GM18507 (cell line): Measurements from ENCODE around the gene S1PR3.
A peak's percentile ranks its signal among the peaks of the same experiment; 100 is the strongest.

Source experiments
- DNase-seq: peaks from one replicate; pipeline ENCODE4 v3.0.0; 2011; ENCODE audit warnings: low read depth; ENCODE audit not compliant: insufficient read length; ENCODE audit errors: extremely low spot score
- FAIRE-seq: peaks from 2 replicates; lab custom pipeline; 2011; peaks lifted over from hg19 to GRCh38; lab: Jason Lieb, UNC

The S1PR3 gene

DNA sequence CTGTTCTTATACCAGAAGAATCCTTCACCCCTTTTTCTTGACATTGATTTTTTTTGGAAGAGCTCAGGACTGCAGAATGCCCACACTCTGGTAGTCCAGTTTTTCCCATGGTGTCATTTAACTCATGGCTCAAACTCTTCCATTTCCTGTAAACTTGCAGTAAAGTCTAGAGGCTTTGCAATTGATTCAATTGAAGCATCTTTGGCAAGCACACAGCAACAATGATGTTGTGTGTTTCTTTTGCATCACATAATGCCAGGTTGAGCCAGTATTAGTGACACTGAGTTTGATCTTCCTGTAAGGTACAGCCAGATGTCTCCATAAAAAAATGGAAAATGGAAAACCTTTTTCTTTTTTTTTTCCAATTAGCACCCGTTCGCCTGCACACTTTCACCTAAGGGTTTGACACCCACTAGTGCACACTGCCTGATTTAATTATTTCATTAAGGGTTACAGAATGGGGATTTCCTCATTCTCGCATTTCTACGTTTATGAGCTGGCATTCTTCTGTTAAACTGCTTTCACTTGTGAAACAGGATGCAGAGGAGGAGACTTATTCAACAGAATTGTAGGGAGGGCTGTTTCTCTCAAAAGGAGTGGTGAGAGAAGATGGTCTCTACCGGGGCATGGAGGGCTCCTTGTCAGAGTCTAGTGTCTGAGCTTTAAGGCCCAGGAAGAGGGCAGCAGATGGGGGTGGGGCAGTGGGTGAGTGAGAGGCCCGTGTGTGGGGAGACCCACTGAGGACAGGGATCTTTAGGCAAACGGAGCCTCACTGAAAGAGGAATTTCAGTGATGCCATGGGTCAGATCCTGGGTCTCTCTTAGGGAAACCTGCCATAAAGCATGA lies 2.2 kb upstream of the S1PR3 start:
- no peak for DNase-seq
- FAIRE-seq, result no peak

DNA sequence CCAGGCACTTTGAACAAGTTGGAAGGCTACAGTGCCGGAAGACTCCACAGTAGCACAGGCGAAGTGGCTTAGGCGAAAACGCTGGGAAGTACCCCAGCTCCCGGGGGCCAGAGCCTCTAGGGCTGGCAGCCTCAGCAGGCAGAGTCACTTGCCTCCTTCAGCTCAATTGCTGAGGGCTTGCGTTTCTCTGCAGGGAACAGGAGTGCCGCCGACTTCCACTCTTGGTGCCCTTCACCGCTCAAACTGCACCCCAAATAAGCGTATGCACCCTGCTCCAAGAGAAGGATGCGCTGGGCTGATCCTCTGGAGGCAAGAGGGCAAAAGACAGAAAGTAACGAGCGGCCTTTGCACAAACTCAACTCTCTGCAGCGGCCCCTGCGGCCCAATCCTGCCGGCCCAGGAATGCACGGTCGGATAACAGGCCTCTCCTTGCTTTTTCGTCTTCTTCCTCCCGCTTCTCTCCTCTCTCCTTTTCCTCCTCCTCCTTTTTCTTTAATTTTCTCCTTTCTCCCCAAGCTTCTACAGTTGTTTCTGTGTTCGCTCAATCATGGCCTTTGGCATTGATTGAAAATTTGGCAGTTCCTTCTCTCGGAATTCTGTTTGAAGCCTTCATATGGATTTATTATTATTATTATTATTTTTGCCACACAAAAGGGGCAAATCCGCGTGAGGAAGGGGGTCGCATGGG lies 1.1 kb upstream of the S1PR3 start:
- no peak for FAIRE-seq
- DNase-seq, result no peak

DNA sequence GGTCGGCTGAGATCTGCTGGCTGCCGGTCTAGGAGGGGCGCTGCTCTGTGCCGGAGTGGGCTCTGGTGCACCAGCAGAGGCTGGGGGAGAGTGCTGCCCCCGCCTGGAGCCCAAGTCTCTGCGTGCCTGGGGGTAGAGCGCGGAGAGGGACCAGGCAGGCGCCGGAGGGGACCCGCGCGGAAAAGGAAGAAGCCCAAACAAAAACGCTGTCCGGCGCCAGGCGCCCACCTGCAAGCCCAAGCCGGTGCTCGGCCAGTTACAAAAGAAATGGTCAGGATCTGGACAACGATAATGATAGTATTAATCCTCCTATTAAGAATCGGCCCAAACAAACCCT lies 571 bp upstream of the S1PR3 start:
- no peak for DNase-seq
- FAIRE-seq, result no peak

DNA sequence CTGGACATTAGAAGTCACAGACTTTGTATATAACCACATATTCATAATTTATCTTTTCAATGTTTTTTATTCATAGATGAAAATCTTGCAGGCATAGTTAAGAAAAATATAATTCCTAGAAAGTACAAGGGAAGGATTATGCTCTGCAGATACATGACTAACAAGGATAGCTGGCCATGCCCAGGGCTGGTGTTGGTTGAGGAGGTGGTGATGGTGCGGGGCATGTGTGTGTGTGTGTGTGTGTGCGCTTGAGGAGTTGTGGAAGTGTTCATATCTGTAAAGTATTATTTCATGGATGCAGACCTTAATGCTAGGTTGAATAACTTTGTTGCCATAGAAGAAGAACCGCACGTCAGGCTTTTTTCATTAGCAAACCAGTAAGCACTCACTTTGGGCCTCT lies 1.3 kb downstream of the S1PR3 start:
- no peak for DNase-seq
- no peak for FAIRE-seq

DNA sequence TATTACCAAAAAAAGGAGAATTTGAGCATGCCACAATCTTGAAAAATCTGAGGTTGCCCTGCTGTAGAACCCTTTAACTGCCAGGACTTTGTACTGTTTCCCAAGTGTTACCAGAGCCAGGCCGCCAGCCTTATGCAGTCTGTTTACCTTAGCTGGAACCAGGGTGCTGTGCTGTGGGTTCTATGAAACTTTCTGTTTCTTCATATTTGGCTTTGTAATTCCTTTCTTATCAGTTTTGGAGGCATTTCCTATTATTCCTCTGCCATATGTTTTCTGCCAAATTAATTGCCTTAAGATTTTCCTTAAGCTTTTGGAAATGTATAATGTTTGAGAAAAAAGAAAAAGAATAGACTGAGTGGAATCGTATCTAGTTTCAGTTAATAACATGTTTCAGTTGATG lies 2.1 kb downstream of the S1PR3 start:
- DNase-seq, result no peak
- FAIRE-seq, result no peak

DNA sequence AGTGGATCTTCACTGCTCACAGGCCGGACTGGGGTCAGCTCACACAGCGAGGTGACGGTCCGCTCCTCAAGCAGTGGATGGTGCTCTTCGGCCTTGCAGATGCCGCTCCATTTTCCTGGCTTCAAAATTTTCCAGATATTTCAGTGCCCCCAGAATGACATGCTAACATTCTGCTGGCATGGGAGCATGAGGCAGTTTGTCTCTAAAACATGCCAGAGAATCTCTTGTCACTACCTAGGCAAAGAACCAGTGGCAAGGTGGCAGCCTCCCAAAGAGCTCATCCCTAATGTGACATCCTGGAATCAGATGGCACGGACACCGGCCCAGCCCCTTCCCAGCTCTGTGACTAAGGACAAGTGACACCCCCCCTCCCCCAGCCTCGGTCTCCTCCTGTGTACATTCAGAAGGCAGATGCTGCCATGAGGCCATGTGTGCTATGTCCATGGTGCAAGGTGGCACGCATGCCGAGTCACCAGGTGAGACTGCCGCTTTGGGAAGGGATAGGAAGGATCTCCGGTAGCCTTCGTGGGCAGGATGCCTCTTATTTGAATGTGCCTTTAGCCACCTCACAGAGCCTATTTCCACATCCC lies 2.7 kb downstream of the S1PR3 start:
- DNase-seq (no peak), FAIRE-seq (no peak)

DNA sequence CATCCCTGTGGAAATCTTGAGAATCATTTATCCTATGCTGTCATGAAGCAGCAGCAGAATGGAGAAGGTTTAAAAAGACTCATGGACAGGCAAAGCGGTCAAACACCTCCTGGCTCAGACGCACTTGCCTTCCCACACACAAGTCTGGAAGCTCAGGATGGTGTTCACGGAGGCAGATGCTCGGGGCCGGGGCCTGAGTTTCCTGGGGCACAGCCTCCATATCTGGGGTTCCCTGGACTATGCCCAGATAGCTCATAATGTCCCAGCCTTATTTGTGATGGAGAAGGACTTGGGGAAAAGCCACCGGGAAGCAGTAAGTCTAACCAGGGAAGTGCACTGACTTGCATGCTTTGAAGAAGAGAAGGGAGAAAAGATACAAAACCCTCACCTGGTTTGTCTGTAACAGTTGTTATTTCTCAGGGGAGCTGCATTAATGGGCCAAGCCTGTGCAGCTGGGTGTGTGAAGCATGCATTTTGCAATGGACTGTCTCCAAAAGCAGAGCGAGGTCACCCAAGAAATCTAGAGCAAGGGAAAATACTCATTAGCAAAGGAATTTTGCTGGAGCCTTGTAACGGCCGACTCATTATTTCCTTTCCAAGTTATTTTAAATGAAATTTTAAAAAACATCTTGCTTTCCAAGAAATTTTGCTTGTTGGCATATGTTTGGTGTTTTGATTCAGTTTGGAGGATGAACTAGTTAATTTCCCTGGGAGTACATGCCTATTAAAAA lies 3.4 kb downstream of the S1PR3 start:
- FAIRE-seq, result no peak
- DNase-seq, result no peak

DNA sequence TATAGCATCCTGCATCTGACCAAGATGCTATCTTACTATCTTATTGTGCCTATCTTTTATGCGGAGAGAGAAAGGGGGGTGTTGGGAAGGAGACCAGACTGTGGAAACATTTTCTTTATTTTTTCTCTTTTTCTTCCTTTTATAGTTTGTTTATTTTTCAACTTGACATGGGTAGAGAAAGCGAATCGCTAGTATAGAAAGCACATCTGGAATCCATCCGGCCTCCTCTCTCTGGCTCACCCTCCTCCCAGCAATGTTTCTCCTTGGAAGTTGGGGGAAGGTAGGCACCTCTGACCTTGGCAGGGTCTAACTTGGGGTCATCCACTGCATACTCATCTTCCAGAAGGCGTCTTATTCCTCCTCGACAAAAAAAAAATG lies 3.9 kb downstream of the S1PR3 start:
- DNase-seq (no peak), FAIRE-seq (no peak)

DNA sequence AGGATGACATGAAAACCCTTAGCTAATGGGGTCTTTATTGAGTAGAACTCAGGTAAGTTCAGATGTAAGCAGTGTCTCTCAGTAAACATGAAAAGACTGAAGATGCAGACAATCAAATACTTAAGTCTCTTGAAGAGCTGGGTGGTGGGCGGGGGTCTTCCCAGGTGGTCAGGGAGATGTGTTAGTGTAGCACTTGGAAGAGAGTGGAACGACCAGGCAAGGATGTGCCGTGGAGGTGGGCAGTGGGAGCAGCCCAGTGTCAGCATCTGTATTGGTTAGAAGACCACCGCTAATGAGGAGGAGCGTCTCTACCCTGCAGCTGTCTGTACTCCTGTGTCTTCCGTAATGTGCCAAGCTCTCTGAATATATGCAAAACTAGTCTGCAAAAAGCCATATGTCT lies 4.4 kb downstream of the S1PR3 start:
- FAIRE-seq (no peak), DNase-seq (no peak)

DNA sequence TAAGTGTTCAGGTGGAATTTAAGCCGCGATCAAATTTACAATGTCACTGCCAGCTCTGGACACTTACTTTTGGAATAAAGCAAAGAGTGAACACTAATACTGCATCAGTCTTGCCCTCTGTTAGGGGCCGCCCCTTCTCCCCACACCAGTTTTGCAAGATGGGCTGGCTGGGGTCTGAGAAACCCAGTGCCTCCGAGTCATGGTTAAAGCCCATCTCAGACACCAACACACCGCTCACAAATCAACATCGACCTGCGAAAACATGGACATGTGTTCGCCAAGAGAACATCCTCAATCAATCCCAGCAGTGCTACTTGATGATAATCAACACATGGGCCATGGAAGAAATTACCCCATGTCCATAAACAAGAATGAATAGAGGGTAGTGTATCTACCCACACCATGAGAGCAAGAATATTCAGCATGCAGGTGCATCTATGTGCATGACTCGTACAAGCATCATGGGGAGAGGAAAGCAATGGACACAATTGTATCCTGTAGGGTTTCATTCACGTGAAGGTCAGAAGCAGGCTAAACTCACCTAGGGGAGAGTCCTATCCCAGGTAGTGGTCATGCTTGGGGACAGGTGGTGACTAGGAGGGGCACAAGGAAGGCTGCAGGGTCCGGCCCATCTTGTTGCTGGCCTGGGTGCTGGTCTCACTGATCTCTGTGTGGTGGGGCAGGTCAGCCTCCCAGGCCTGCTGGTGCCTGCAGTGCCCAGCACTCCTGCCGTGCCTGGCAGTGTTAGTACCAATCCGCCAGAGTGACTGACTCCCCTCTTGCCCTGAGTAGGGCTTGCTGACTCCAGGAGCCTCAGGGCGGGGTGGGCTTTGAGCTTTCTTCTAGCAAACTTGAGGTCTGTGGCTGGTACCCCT lies 5.0 kb downstream of the S1PR3 start:
- DNase-seq (no peak), FAIRE-seq (no peak)

DNA sequence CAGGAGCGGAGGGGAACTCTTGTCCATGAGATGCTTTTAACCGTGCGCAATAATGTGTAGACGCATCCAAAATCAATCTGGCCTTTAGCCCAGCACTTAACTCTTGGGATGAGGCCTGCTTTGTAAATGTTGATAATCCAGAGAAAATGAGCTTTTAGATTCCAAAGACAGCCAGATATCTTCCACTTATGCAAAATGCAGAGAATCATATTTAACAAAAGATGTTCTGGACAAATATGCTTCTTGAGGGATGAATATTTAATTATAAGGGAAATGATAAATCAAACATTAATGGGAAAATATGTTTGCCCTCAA lies 5.6 kb downstream of the S1PR3 start:
- DNase-seq (no peak), FAIRE-seq (no peak)

DNA sequence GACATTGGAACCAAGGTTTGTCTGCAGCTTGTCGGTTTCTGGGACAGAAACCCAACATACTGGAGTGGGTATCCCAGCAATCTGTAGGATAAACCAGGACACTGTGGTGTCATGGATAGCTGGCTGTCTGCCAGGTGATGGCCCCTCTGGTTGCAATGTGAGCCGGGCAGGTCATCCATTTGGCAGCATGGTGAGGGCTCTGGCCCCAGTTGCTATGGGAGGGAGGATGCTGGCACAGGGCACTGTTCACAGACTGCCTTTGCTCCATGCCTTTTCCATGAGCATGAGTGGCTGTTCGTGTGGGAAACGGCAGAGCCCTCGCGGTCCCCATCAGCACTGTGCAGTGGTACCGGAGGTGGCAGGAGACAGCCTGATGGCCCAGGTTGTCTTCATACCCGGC lies 6.4 kb downstream of the S1PR3 start:
- FAIRE-seq, result no peak

DNA sequence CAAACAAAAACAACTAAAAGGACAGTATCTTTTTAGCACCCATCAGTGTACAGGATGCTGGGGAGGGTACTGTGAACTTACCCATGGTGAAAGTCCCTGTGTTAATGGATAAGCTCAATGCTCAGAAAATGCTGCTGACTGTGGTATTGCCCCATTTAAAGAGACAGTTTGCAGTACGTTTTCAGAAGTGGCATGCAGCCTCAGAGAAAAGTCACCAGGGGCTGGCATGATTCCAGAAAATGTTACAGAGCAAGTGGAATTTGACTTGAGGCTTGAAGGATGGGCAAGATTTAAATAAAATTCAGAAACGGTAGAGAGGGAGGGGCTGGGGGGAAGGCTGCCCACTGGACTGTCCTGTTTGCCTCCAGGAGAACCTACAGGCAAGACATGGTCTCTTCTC lies 7.2 kb downstream of the S1PR3 start:
- no peak for FAIRE-seq

More for the DNA sequence above, 6.4 kb downstream of the S1PR3 start:
- no peak for DNase-seq

DNA sequence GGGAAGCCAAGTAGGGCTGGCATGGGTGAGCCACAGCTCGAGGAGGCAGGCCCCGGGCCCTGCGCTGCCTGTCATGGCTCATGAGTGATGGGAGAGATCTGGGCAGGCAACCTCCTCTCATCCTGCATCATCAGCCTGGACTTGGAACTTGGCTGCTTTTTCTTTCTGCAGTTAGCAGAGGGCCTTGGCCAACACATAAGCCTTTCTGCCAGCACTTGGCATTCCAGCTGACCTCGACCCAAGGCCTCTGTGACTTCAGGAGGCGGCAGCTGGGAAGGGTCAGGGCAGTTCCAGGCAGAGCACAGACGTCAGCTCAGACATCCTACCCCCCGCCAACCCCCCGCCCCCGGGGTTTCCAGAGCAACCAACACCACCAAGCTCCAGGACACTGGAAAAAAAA lies 7.6 kb downstream of the S1PR3 start:
- DNase-seq (no peak), FAIRE-seq (no peak)

More for the DNA sequence above, 7.2 kb downstream of the S1PR3 start:
- DNase-seq, result no peak

DNA sequence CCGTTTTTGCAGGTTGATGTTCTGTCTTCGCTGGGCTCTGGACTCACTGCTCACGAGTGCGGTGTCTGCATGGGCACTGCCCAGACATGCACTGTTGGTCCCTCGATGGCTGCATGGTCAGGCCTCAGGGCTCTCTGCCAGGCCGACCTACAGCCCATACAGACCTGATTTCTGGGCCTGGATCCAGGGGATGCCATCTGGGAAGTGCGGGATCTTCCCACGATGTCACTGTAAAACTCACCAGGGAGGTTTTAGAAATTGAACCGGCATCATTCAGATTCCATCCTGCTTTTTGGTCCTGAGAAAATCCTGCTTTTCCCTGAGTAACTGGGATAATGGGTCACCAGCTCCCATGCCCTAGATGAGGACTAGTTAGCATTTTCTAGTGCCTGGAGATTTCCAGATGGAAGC lies 9.1 kb downstream of the S1PR3 start:
- FAIRE-seq, result no peak

DNA sequence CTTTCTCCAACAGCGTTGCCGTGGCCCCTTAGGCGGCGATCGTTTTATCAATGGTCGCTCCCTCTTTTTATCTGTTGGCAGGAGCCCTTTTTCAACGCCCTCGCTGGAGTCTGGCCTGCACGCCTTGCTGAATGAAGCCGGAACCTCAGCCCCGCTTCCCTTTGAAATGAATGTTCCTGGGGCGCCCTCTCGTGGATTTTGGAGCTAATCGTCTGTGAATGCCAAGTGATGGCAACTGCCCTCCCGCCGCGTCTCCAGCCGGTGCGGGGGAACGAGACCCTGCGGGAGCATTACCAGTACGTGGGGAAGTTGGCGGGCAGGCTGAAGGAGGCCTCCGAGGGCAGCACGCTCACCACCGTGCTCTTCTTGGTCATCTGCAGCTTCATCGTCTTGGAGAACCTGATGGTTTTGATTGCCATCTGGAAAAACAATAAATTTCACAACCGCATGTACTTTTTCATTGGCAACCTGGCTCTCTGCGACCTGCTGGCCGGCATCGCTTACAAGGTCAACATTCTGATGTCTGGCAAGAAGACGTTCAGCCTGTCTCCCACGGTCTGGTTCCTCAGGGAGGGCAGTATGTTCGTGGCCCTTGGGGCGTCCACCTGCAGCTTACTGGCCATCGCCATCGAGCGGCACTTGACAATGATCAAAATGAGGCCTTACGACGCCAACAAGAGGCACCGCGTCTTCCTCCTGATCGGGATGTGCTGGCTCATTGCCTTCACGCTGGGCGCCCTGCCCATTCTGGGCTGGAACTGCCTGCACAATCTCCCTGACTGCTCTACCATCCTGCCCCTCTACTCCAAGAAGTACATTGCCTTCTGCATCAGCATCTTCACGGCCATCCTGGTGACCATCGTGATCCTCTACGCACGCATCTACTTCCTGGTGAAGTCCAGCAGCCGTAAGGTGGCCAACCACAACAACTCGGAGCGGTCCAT lies 10.0 kb downstream of the S1PR3 start:
- DNase-seq (peak; percentile 40), FAIRE-seq (peak; percentile 71)

More for the DNA sequence above, 9.1 kb downstream of the S1PR3 start:
- no peak for DNase-seq

DNA sequence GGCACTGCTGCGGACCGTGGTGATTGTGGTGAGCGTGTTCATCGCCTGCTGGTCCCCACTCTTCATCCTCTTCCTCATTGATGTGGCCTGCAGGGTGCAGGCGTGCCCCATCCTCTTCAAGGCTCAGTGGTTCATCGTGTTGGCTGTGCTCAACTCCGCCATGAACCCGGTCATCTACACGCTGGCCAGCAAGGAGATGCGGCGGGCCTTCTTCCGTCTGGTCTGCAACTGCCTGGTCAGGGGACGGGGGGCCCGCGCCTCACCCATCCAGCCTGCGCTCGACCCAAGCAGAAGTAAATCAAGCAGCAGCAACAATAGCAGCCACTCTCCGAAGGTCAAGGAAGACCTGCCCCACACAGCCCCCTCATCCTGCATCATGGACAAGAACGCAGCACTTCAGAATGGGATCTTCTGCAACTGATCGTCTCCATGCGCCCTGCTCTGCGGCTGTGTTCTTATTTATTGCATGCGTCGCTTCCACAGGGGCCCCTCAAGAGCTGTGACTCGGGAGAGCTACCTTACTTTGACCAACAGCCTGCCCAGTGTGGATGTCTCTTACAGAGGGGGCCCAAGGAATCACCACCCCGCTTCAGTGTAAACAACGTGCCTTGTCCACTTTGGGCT lies 10.8 kb downstream of the S1PR3 start:
- FAIRE-seq, result no peak

DNA sequence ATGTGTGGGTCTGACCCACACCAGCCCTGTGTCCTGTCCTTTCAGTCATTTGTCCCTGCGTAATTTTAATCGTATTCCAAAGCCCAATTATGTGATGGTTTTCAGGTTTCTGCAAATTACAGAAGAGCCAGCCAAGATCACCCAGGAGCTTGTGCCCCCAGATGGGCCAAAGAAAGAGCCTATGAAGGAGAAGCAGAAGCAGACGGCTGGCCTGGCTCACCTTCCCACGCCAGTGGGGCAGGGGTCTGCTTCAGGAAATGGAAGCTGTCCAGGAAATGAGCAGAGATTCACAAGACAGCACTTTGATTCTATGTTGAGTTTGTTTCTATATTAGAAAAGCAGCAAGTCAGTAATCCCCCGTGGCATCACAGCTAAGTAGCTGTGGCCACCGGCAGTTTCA lies 11.7 kb downstream of the S1PR3 start:
- FAIRE-seq (no peak), DNase-seq (no peak)

More for the DNA sequence above, 10.8 kb downstream of the S1PR3 start:
- DNase-seq, result no peak
